HepG2 (cell line): Measurements from ENCODE around the gene TBL3. TPM values are rescaled to one million over a fixed set of nuclear protein-coding genes. Genes with fewer than 3 reads are reported as not detected.

Source experiments
- MAFG ChIP-seq: sonication (generic); formaldehyde crosslinking; IDR thresholded peaks from 2 replicates; pipeline ENCODE4 v1.5.1; 2020; ENCODE audit warnings: mild to moderate bottlenecking, missing genetic modification reagents
- SMARCC2 ChIP-seq: fragments of 450-650 bp; IDR thresholded peaks from 2 replicates; pipeline ENCODE4 v1.6.1; 2017; ENCODE audit warnings: antibody characterized with exemption, mild to moderate bottlenecking
- TRIM24 ChIP-seq: sonication (generic); formaldehyde crosslinking; IDR thresholded peaks from 2 replicates; pipeline ENCODE4 v1.8.0; 2022; ENCODE audit warnings: mild to moderate bottlenecking, missing genetic modification reagents
- ZBTB46 ChIP-seq: sonication (generic); formaldehyde crosslinking; IDR thresholded peaks from 2 replicates; pipeline ENCODE4 v1.4.0; 2020; ENCODE audit warnings: mild to moderate bottlenecking, missing genetic modification reagents, borderline replicate concordance
- ZNF180 ChIP-seq: sonication (generic); formaldehyde crosslinking; IDR thresholded peaks from 2 replicates; pipeline ENCODE4 v1.4.0; 2020; ENCODE audit warnings: low read depth, missing genetic modification reagents, borderline replicate concordance
- ZNF333 ChIP-seq: sonication (generic); formaldehyde crosslinking; IDR thresholded peaks from 2 replicates; pipeline ENCODE4 v1.4.0; 2020; ENCODE audit warnings: mild to moderate bottlenecking, missing genetic modification reagents, borderline replicate concordance
- ZNF530 ChIP-seq: sonication (generic); formaldehyde crosslinking; IDR thresholded peaks from 2 replicates; pipeline ENCODE4 v1.5.0; 2020; ENCODE audit warnings: low read depth, mild to moderate bottlenecking, missing genetic modification reagents
- ZNF646 ChIP-seq: sonication (generic); formaldehyde crosslinking; IDR thresholded peaks from 2 replicates; pipeline ENCODE4 v1.9.0; 2021; ENCODE audit warnings: mild to moderate bottlenecking, missing genetic modification reagents
- ZSCAN12 ChIP-seq: sonication (generic); formaldehyde crosslinking; IDR thresholded peaks from 2 replicates; pipeline ENCODE4 v1.9.0; 2021; ENCODE audit warnings: mild to moderate bottlenecking, missing genetic modification reagents
- polyA plus RNA-seq, 8 experiments: library from polyadenylated mRNA; depleted of rRNA in 3 of 8; stranded (reverse) in 7 of 8; unstranded in 1 of 8; fragments of >200 nt; fragmentation: Illumina TruSeq in 4 of 8; extraction: Trizol in 4 of 8; gene quantifications; 2 replicates each; pipeline versions ENCODE4 v1.2.1 to v1.2.3, GENCODE V29; 2011 to 2016; ENCODE audit warnings: low read depth in 4 of 8, missing spikeins in 1 of 8, mixed read lengths in 1 of 8; ENCODE audit not compliant: insufficient read depth in 1 of 8
- total RNA-seq, 5 experiments: library from RNA; depleted of rRNA; stranded (reverse); fragments of >200 nt; fragmentation: Illumina TruSeq; extraction: Trizol; gene quantifications; 2 replicates each; pipeline ENCODE4 v1.2.3, GENCODE V29; 2016; ENCODE audit warnings: low read depth in 1 of 5
- TF ChIP-seq, protein P1 (sequence below), 2 experiments: sonication (generic) in 1 of 2; formaldehyde crosslinking in 1 of 2; IDR thresholded peaks; 2 replicates each; pipeline versions ENCODE4 v1.4.0 to v1.6.1; 2016 to 2020; ENCODE audit warnings: borderline replicate concordance in 1 of 2, low read depth in 1 of 2, mild to moderate bottlenecking in 1 of 2, missing genetic modification reagents in 1 of 2
- TF ChIP-seq, protein P2 (sequence below): sonication (generic); formaldehyde crosslinking; IDR thresholded peaks from 2 replicates; pipeline ENCODE4 v1.4.0; 2020; ENCODE audit warnings: mild to moderate bottlenecking, missing genetic modification reagents

The TBL3 gene
- total and polyA plus RNA-seq, 2 of the 13 experiments (the other 11 are each of a cell fraction or from before 2014, with no cell fraction given), result 16.8 to 38.0 TPM

DNA sequence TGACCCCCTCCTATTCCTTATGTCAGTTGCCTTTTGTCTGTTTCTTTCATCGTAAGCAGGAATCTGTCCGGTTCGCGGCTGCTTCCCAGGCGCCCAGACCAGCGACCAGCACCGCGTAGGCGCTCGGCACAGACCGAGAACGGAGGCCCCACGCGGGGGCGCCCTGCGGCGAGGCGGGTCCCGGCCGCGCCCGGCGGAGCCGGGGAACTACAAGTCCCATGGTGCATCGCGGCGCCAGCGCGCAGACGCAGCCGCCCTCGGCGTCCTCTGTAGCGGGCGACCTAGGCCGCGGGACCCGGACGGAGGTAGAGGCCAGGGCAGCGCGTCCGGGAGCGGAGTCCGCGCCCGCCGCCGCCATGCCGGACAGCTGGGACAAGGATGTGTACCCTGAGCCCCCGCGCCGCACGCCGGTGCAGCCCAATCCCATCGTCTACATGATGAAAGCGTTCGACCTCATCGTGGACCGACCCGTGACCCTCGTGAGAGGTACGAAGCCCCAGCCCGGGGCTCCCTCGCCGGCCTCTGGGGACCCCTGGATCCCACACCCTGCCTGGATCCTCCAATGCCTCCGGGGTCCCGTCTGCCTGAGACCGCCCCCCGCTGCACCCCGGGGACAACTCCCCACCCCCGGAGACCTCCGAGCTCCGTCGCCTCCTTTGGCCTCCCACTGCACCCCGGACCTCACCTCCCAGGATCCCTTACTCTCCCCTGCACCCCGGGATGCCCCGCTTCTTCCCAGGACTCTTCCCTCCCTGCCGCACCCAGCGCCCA is 12.4 kb upstream of the TBL3 start, which contains the start of gene NDUFB10 (continued):
- TF ChIP-seq, protein P1, sequence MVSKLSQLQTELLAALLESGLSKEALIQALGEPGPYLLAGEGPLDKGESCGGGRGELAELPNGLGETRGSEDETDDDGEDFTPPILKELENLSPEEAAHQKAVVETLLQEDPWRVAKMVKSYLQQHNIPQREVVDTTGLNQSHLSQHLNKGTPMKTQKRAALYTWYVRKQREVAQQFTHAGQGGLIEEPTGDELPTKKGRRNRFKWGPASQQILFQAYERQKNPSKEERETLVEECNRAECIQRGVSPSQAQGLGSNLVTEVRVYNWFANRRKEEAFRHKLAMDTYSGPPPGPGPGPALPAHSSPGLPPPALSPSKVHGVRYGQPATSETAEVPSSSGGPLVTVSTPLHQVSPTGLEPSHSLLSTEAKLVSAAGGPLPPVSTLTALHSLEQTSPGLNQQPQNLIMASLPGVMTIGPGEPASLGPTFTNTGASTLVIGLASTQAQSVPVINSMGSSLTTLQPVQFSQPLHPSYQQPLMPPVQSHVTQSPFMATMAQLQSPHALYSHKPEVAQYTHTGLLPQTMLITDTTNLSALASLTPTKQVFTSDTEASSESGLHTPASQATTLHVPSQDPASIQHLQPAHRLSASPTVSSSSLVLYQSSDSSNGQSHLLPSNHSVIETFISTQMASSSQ (IDR thresholded peaks at IDR 0.05; ENCODE audit: low read depth), result no peak
- TF ChIP-seq, protein P1 (CRISPR knock-in tag; IDR thresholded peaks at IDR 0.05; ENCODE audit: borderline replicate concordance), result peak; percentile 41; the same call in 1 of the 2 replicates
- TF ChIP-seq ZNF646 (CRISPR knock-in tag), result no peak
- TF ChIP-seq ZBTB46 (CRISPR knock-in tag), result no peak
- TF ChIP-seq MAFG (CRISPR knock-in tag), result no peak
- TF ChIP-seq ZNF530 (CRISPR knock-in tag), result no peak
- no peak for TF ChIP-seq SMARCC2
- 0 out of 2 replicates have a peak, but pooled peaks have one; percentile 47 for TF ChIP-seq ZSCAN12 (CRISPR knock-in tag)
- no peak for TF ChIP-seq TRIM24 (CRISPR knock-in tag)
- TF ChIP-seq, protein P2, sequence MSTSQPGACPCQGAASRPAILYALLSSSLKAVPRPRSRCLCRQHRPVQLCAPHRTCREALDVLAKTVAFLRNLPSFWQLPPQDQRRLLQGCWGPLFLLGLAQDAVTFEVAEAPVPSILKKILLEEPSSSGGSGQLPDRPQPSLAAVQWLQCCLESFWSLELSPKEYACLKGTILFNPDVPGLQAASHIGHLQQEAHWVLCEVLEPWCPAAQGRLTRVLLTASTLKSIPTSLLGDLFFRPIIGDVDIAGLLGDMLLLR (CRISPR knock-in tag), result no peak
- no peak; the same call in 1 of the 2 replicates for TF ChIP-seq ZNF333 (CRISPR knock-in tag)
- no peak for TF ChIP-seq ZNF180 (CRISPR knock-in tag)
